Measurements from ENCODE around the gene HDAC5.

HDAC5 gene

GRCh38 chr17:44029736-44030135 lies 93.7 kb downstream of the HDAC5 start:
- no peak for DNase-seq (ENCODE audit: low spot score)
